GM18498 (cell line): ENCODE data around the gene MAP3K5.
"Not testable (repeated sequence)": the region's sequence is repeated elsewhere in the genome, so short reads cannot be mapped to it uniquely, and the experiment has no call there.

Source experiments
- ATAC-seq: cut with Tn5 transposase; IDR thresholded peaks from one replicate; pipeline ENCODE4 v1.9.1; 2021; ENCODE audit warnings: mild to moderate bottlenecking, moderate library complexity; ENCODE audit not compliant: unreplicated experiment

The MAP3K5 gene

GRCh38 chr6:136590846-136591245 lies 201.4 kb downstream of the MAP3K5 start:
- ATAC-seq = not testable (repeated sequence)

- peak; percentile 53 for ATAC-seq
Observed at GRCh38 chr6:136587527-136587926, 204.8 kb downstream of the MAP3K5 start.

GRCh38 chr6:136586295-136586694 lies 206.0 kb downstream of the MAP3K5 start:
- no peak for ATAC-seq

- not testable (repeated sequence) for ATAC-seq
Observed at GRCh38 chr6:136585523-136585922, 206.8 kb downstream of the MAP3K5 start.

GRCh38 chr6:136584290-136584689 lies 208.0 kb downstream of the MAP3K5 start:
- not testable (repeated sequence) for ATAC-seq

- no peak for ATAC-seq
Observed at GRCh38 chr6:136582711-136583471, 209.4 kb downstream of the MAP3K5 start.

GRCh38 chr6:136579800-136580199 lies 212.5 kb downstream of the MAP3K5 start:
- ATAC-seq = no peak

GRCh38 chr6:136576821-136577220 lies 215.5 kb downstream of the MAP3K5 start:
- ATAC-seq = no peak

GRCh38 chr6:136571496-136571895 lies 220.8 kb downstream of the MAP3K5 start:
- ATAC-seq = no peak

- ATAC-seq = no peak
Observed at GRCh38 chr6:136571065-136571464, 221.2 kb downstream of the MAP3K5 start.

- no peak for ATAC-seq
Observed at GRCh38 chr6:136568129-136568528, 224.1 kb downstream of the MAP3K5 start.

GRCh38 chr6:136567688-136568087 lies 224.6 kb downstream of the MAP3K5 start:
- ATAC-seq = no peak

- no peak for ATAC-seq
Observed at GRCh38 chr6:136566851-136567250, 225.4 kb downstream of the MAP3K5 start.

GRCh38 chr6:136566007-136566487 lies 226.2 kb downstream of the MAP3K5 start:
- no peak for ATAC-seq

- ATAC-seq = no peak
Observed at GRCh38 chr6:136564180-136564579, 228.1 kb downstream of the MAP3K5 start.

- no peak for ATAC-seq
Observed at GRCh38 chr6:136563386-136564152, 228.7 kb downstream of the MAP3K5 start.

GRCh38 chr6:136562211-136562610 lies 230.1 kb downstream of the MAP3K5 start:
- no peak for ATAC-seq

GRCh38 chr6:136553166-136553787 lies 239.0 kb downstream of the MAP3K5 start:
- no peak for ATAC-seq

- ATAC-seq = no peak
Observed at GRCh38 chr6:136552054-136552453, 240.2 kb downstream of the MAP3K5 start.

GRCh38 chr6:136551103-136551502 lies 241.2 kb downstream of the MAP3K5 start:
- ATAC-seq = no peak

- peak; percentile 81 for ATAC-seq
Observed at GRCh38 chr6:136550330-136551071, 241.8 kb downstream of the MAP3K5 start, which contains the start of gene MAP7. TSS of gene MAP7 (minus strand) at chr6:136550422. CDS start at chr6:136550408, 14 bp downstream.
